B cell (primary cell): ENCODE data around the gene PNPLA1. TPM values are rescaled to one million over a fixed set of nuclear protein-coding genes. Genes with fewer than 3 reads are reported as not detected.

ENCODE experiments used
- ATAC-seq: fragments of 200-7000 bp; cut with Tn5 transposase; one replicate; pipeline ENCODE4 v1.10.0; 2021; ENCODE audit warnings: low read depth, mild to moderate bottlenecking, moderate number of reproducible peaks, moderate library complexity
- CTCF ChIA-PET: fragments of 350-600 bp; sonication (Branson Sonifier 250); formaldehyde crosslinking; loops from one replicate; lab custom pipeline; 2021; ENCODE audit warnings: antibody characterized with exemption, inconsistent platforms; lab: Charles Lee
- POLR2A ChIA-PET: fragments of 350-600 bp; sonication (Branson Sonifier 250); formaldehyde crosslinking; loops from one replicate; lab custom pipeline; 2021; ENCODE audit warnings: antibody characterized with exemption; lab: Charles Lee
- DNase-seq: peaks from one replicate; pipeline ENCODE4 v3.0.0; 2013
- H2AFZ ChIP-seq: 2 replicates; pipeline ENCODE4 v1.6.1; 2012; ENCODE audit warnings: mild to moderate bottlenecking, low read depth, low read length; ENCODE audit not compliant: insufficient read depth, poor library complexity, severe bottlenecking
- H3K27ac ChIP-seq, 2 donors: 1 replicate in 1 of 2; 2 replicates in 1 of 2; pipeline ENCODE4 v1.5.1; 2012 to 2013; ENCODE audit warnings: low read length in 2 of 2, mild to moderate bottlenecking in 2 of 2, moderate library complexity in 1 of 2
- H3K27me3 ChIP-seq, 4 experiments: fragments of 200-600 bp in 1 of 4; sonication (generic) in 1 of 4; replicated peaks in 1 of 4; 1 replicate in 2 of 4; 2 replicates in 2 of 4; pipeline versions ENCODE4 v1.6.1 to v1.7.0; 2013 to 2016; ENCODE audit warnings: low read length in 3 of 4, mild to moderate bottlenecking in 2 of 4, mixed read lengths in 1 of 4, moderate library complexity in 1 of 4; ENCODE audit not compliant: insufficient read depth in 4 of 4, control insufficient read depth in 3 of 4; ENCODE audit errors: control extremely low read depth in 1 of 4
- H3K36me3 ChIP-seq, 2 experiments: replicated peaks in 1 of 2; 1 replicate in 1 of 2; 2 replicates in 1 of 2; pipeline versions ENCODE4 v1.6.1 to v1.7.1; 2013; ENCODE audit warnings: low read length in 1 of 2; ENCODE audit not compliant: insufficient read depth in 2 of 2, control insufficient read depth in 1 of 2; ENCODE audit errors: control extremely low read depth in 1 of 2, extremely low read depth in 1 of 2
- H3K4me1 ChIP-seq, 2 donors: fragments of 200-600 bp in 1 of 2; sonication (generic) in 1 of 2; 1 replicate in 1 of 2; 2 replicates in 1 of 2; pipeline versions ENCODE4 v1.5.1 to v1.6.1; 2013 to 2017; ENCODE audit warnings: low read length in 2 of 2; ENCODE audit not compliant: control insufficient read depth in 2 of 2, insufficient read depth in 2 of 2
- H3K4me2 ChIP-seq: replicated peaks from 2 replicates; pipeline ENCODE3; 2012; ENCODE audit warnings: mild to moderate bottlenecking, low read depth, low read length; ENCODE audit not compliant: poor library complexity, severe bottlenecking
- H3K4me3 ChIP-seq, 5 experiments: fragments of 200-600 bp in 1 of 5; sonication (generic) in 1 of 5; 1 replicate in 3 of 5; 2 replicates in 2 of 5; pipeline versions ENCODE4 v1.5.1 to v1.7.0; 2011 to 2016; ENCODE audit warnings: low read length in 4 of 5, mild to moderate bottlenecking in 4 of 5, low read depth in 2 of 5, control low read depth in 1 of 5, moderate library complexity in 1 of 5; ENCODE audit not compliant: insufficient read depth in 1 of 5; ENCODE audit errors: control extremely low read depth in 1 of 5, extremely low read depth in 1 of 5
- H3K79me2 ChIP-seq: fragments of 200-600 bp; sonication (generic); one replicate; pipeline ENCODE4 v1.6.0; 2016; ENCODE audit warnings: low read length; ENCODE audit not compliant: control insufficient read depth, insufficient read depth
- H3K9ac ChIP-seq: fragments of 200-600 bp; sonication (generic); 2 replicates; pipeline ENCODE4 v1.6.1; 2017; ENCODE audit warnings: mild to moderate bottlenecking, low read length, moderate library complexity
- H3K9me3 ChIP-seq, 3 donors: one replicate each; pipeline versions ENCODE4 v1.6.1 to v1.7.1; 2013; ENCODE audit warnings: low read length in 2 of 3; ENCODE audit not compliant: control insufficient read depth in 2 of 3, insufficient read depth in 1 of 3; ENCODE audit errors: control extremely low read depth in 1 of 3
- H4K20me1 ChIP-seq: 2 replicates; pipeline ENCODE4 v1.6.0; 2012; ENCODE audit warnings: mild to moderate bottlenecking, low read length; ENCODE audit not compliant: insufficient read depth, control insufficient read depth, poor library complexity, severe bottlenecking
- H3K27ac Mint-ChIP-seq: one replicate; pipeline ENCODE4 v1.8.0; 2021; ENCODE audit warnings: mixed read lengths
- H3K27me3 Mint-ChIP-seq: one replicate; pipeline ENCODE4 v1.8.0; 2021; ENCODE audit warnings: mixed read lengths
- H3K4me1 Mint-ChIP-seq: one replicate; pipeline ENCODE4 v1.8.0; 2021; ENCODE audit warnings: mixed read lengths
- H3K4me3 Mint-ChIP-seq: one replicate; pipeline ENCODE4 v1.8.0; 2021; ENCODE audit warnings: mixed read lengths
- H3K9me3 Mint-ChIP-seq: one replicate; pipeline ENCODE4 v1.8.0; 2022; ENCODE audit warnings: mixed read lengths; ENCODE audit not compliant: insufficient read depth
- EZH2 ChIP-seq: IDR thresholded peaks from 2 replicates; pipeline ENCODE4 v1.6.1; 2012; ENCODE audit warnings: borderline replicate concordance, low read depth, mild to moderate bottlenecking, moderate library complexity, low read length; ENCODE audit not compliant: insufficient read depth, poor library complexity, severe bottlenecking
- WGBS: methylation state at CpG from one replicate; pipeline ENCODE4 v1.1.5; 2013; ENCODE audit warnings: missing lambda C conversion rate; ENCODE audit not compliant: insufficient coverage; 5-methylcytosine and 5-hydroxymethylcytosine counted together
- intact Hi-C: fragments of 100-400 bp; cut with micrococcal nuclease; formaldehyde crosslinking; loops from one replicate; pipeline ENCODE4 v1.10.0; 2022
- polyA plus RNA-seq: library from polyadenylated mRNA; depleted of rRNA; stranded (reverse); fragments of >200 nt; gene quantifications from 2 replicates; pipeline ENCODE4 v1.2.3, GENCODE V29; 2012
- total RNA-seq, 2 donors: library from RNA; stranded (reverse); fragments of 120-200 nt in 1 of 2; gene quantifications; 1 replicate in 1 of 2; 2 replicates in 1 of 2; pipeline versions ENCODE4 v1.2.3 to v1.2.4, GENCODE V29; 2013 to 2022
- TF ChIP-seq, protein P1 (sequence below): fragments of 200-600 bp; IDR thresholded peaks from one replicate; pipeline ENCODE4 v1.8.0; 2022; ENCODE audit warnings: antibody characterized with exemption, mild to moderate bottlenecking

PNPLA1 gene
- total and polyA plus RNA-seq, 2 donors (not counting 1 experiment from before 2014, with no cell fraction given): 0.12 TPM; not detected in 1

DNA sequence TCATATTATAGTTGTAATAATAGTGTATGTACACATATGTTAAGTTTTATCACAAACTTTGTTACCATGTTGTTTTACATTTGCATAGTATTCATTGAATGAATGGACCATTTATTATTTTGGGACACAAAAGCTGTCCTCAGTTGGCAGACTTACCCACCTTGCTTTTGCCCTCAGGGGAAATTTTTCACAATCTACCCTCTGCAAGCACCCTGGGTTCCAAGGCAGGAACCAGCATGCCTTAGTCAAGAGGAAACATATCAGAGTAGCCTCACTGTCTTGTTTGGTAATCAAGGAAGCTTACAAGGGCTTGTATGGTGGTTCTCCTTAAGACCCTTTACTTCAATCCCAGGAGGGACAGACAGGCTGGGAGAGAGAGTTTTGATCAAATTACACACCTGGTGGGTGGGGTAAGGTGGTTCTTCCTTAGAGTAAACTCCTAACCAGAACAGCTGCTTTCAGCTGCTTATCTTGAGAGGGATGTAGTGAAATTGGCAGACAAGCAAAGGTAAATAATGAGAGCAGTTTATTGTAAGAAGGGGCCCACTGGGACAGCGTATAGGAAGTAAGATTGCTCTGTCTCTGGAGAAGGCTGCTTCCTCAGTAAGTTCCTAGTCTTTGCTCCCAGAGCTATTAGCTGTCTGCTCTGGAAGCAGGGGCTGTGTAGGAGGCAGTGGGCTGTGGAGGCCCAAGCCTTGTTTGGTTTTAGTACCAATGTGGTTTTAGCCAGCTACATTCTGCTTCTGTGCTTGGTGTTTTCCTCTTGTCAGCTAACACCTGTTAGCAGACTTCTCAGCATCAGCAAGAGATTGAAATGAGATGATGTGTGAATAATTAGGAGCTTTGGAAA lies 42.3 kb upstream of the PNPLA1 start:
- Histone ChIP-seq H4K20me1 (no peaks in the 10 kb centered on the region), H3K27ac (no peak overlapping the region), H3K36me3 (peaks cover 4 to 65% of the 10 kb centered on the region in 2 experiments), H3K4me3 (no peak overlapping the region), H3K27me3 (no peaks in the 10 kb centered on the region), H3K79me2 (no peaks in the 10 kb centered on the region), H3K4me1 (no peaks in the 10 kb centered on the region), H3K9me3 (no peaks in the 10 kb centered on the region), H3K9ac (no peak overlapping the region), H2AFZ (no peak overlapping the region), H3K4me2 (no peak overlapping the region)
- ChIA-PET POLR2A (no interaction called here), CTCF (interaction anchor here (0.6 kb wide), 1 partner anchor 308 kb away, joined by 3 read pairs; no protein-coding TSS in a partner anchor)
- no peak overlapping the region for H3K27ac Mint-ChIP-seq
- DNase-seq (no peak), ATAC-seq (no peak)
- intact Hi-C loops: no loop called here
- H3K4me1 Mint-ChIP-seq: no peaks in the 10 kb centered on the region
- no peaks in the 10 kb centered on the region for H3K9me3 Mint-ChIP-seq
- WGBS: 92% methylated on average over 1 of the region's 1 CpG
- no peak overlapping the region for H3K4me3 Mint-ChIP-seq
- TF ChIP-seq, protein P1, sequence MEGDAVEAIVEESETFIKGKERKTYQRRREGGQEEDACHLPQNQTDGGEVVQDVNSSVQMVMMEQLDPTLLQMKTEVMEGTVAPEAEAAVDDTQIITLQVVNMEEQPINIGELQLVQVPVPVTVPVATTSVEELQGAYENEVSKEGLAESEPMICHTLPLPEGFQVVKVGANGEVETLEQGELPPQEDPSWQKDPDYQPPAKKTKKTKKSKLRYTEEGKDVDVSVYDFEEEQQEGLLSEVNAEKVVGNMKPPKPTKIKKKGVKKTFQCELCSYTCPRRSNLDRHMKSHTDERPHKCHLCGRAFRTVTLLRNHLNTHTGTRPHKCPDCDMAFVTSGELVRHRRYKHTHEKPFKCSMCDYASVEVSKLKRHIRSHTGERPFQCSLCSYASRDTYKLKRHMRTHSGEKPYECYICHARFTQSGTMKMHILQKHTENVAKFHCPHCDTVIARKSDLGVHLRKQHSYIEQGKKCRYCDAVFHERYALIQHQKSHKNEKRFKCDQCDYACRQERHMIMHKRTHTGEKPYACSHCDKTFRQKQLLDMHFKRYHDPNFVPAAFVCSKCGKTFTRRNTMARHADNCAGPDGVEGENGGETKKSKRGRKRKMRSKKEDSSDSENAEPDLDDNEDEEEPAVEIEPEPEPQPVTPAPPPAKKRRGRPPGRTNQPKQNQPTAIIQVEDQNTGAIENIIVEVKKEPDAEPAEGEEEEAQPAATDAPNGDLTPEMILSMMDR: no peak
- TF ChIP-seq EZH2: no peak
- no peaks in the 10 kb centered on the region for H3K27me3 Mint-ChIP-seq

DNA sequence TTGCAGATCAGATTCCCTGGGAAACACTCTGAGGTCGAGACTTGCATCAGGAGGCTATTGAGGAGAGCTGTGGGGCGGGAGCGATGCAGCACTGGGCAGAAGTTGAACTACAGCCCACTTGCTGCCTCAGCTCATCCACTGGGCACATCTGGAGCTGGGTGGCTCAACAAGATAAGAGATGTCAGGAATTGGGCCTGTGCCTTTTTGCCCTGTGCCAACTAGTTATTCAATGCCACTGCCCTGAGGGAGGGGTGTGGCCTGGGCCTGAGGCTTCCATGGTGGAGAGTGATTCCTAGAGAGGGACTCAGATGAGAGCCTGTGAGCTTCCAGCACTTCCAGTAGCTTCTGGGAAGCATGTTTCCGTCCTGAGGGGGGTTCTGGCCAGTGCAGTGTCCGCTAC lies 40.6 kb upstream of the PNPLA1 start:
- Histone ChIP-seq H3K4me1 (no peaks in the 10 kb centered on the region), H3K9me3 (no peaks in the 10 kb centered on the region), H3K4me3 (no peak overlapping the region), H3K4me2 (no peak overlapping the region), H4K20me1 (no peaks in the 10 kb centered on the region), H3K79me2 (no peaks in the 10 kb centered on the region), H3K9ac (no peak overlapping the region), H3K27ac (no peak overlapping the region), H3K36me3 (peaks cover 4 to 61% of the 10 kb centered on the region in 2 experiments), H2AFZ (no peak overlapping the region), H3K27me3 (no peaks in the 10 kb centered on the region)
- TF ChIP-seq, protein P1: no peak
- TF ChIP-seq EZH2: no peak
- Mint-ChIP-seq H3K4me3 (no peak overlapping the region), H3K9me3 (no peaks in the 10 kb centered on the region), H3K27me3 (no peaks in the 10 kb centered on the region), H3K4me1 (no peaks in the 10 kb centered on the region), H3K27ac (no peak overlapping the region)
- intact Hi-C loops: no loop called here
- CTCF ChIA-PET: no interaction called here
- ATAC-seq (no peak), DNase-seq (no peak)
- POLR2A ChIA-PET: no interaction called here
- WGBS: 100% methylated on average over 3 of the region's 5 CpGs
